Left kidney (tissue), 2 donors: ENCODE data around the gene INTS4. TPM values are rescaled to one million over a fixed set of nuclear protein-coding genes. Genes with fewer than 3 reads are reported as not detected.
"Not testable (repeated sequence)": the region's sequence is repeated elsewhere in the genome, so short reads cannot be mapped to it uniquely, and the experiment has no call there.

Source experiments
- DNase-seq: peaks from one replicate; pipeline ENCODE4 v3.0.0-alpha.2; 2013
- polyA plus RNA-seq: library from polyadenylated mRNA; unstranded; fragments of 120-200 nt; gene quantifications from one replicate; pipeline ENCODE4 v1.2.1, GENCODE V29; 2013; ENCODE audit not compliant: insufficient read length

Gene INTS4
- polyA plus RNA-seq, 1 donor: 53.6 TPM

DNA sequence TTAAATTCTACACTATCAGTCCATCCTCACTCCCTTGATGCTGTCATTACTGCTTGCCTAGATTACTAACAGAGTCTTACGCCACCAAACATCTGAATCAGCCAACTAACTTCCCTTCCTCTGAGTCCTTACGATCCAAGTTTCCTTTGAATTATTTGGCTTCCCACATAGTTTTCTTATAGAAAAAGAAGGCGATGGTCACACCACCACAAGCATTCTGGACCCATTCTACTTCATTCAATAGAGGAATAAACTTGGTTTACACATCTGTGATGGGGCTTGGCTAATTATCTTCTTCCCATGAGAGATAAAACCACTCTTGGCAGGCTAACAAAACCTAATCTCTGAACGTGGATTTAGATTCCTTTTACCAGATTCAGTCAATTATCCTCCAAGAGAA lies 35.0 kb downstream of the INTS4 start:
- DNase-seq: no peak

DNA sequence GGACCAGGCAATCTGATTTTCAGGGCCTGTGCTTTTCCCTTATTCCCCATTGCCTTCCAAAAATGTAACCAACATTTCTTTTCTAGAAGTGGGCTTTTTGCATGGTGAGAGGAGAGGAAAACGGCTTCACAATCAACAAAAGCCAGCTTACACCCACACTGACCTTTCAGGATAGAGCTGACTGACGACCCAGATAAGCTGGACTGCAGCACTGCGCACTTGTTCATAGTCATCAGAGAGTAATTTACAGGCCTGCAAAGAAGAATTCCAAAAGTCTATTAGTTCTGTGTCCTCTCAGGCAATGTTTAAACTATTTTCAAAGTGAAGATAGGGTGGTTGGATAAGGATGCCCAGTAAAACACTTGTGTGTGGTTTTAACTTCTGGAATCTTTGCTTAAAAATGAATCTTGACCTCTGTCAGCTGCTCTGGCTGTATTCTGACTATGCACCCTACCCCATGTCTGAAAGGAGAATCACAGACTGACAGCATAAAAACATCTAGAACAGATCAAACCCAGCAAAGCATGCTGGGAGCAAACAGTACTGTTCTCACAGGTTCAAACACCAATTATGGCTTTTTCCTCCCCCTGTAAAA lies 35.8 kb downstream of the INTS4 start:
- DNase-seq: not testable (repeated sequence)

DNA sequence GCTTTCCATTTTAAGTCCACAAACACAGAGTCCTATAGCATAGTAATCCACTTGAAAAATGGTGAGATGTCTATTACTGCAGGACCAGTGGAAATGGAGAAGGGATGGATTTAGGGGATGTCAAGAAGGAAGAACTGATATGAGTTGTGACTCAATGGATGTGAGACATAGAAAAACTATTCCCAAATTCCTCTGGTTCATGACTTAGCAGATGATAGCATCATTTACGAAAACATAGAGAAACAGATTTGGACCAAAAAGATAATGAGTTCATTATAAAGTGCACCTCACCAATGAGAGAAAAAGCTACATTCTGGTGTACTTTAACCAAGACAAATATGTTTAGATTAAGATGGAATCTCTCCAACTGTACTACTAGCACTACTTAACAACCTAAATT lies 51.2 kb downstream of the INTS4 start:
- not testable (repeated sequence) for DNase-seq

DNA sequence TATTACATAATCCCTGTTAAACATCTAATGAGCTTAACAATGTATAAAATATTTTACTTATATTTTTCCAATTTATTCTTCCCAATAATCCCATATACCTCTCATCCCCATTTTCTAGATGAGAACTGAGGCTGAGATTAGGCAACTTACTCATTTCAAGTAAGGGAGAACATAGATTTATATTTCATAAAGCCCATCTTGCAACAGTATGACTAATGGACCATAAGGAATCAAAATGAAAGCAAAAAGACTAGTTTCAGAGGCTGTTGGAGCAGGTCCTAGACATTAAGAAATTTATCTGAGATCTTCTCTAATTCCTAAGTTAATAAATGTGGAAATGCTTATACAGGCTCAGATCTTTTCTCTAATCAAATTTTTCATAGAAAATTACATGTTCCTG lies 52.0 kb downstream of the INTS4 start:
- not testable (repeated sequence) for DNase-seq

DNA sequence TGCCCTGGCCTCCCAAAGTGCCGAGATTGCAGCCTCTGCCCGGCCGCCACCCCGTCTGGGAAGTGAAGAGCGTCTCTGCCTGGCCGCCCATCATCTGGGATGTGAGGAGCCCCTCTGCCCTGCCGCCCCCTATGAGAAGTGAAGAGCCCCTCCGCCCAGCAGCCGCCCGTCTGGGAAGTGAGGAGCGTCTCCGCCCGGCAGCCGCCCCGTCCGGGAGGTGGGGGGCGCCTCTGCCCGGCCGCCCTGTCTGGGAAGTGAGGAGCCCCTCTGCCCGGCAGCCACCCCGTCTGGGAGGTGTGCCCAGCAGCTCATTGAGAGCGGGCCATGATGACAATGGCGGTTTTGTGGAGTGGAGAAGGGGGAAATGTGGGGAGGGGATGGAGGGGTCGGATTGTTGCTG lies 60.9 kb downstream of the INTS4 start:
- DNase-seq: not testable (repeated sequence)

DNA sequence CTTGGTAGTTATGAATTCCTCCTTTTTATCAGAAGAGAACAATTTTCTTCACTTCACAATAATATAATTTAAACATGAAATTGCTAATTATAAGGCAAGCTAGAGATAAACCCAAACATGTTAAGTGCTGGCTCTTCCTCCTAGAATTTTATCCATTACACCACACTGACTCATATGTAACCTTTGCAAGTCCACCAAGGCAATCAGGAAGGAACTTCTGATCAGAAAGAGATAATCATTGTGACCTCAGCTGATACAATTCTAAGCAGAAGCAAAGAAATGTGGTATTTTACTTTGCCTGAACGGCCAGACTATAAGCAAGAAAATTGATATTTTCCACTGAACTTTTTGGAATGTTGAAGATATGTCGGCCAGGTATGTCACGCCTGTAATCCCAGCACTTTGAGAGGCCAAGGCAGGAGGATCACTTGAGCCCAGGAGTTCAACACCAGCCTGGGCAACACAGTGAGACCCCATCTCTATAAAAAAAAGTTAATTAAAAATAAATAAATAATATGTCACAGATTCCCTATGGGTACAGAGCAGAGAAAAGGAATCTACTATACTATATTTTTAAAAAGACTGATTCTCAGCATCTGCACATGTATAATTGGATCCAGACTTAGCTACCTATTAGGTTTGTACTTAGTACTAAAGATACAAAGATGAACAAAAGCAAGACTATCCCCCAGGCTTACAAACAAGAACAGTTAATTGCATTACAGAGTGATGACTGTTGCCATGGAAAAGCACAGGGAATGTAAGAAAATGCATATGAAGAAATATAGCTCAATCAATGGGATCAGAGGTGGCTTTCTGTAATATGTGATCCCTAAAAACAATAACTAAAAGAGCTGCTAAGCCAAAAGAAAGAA lies 63.9 kb downstream of the INTS4 start:
- DNase-seq: not testable (repeated sequence)

DNA sequence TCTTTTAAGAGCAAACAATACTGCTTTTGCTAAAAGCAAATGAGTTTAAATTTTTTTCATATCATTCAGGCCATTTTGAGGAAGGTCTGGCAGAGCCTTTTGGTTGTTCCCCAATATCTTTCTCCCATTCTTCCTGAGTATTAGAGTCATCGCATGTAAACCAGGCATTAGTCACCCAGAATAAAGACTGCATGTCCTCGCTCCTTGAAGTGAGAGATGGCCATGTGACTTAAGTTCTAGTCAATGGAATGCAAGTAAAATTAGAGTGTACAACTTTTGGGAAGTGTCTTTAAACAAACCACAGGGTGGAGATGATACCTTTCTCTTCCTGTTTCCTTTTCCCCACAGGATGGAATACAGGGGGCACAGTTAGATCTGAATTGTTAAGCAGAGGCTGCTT lies 76.8 kb downstream of the INTS4 start:
- not testable (repeated sequence) for DNase-seq

DNA sequence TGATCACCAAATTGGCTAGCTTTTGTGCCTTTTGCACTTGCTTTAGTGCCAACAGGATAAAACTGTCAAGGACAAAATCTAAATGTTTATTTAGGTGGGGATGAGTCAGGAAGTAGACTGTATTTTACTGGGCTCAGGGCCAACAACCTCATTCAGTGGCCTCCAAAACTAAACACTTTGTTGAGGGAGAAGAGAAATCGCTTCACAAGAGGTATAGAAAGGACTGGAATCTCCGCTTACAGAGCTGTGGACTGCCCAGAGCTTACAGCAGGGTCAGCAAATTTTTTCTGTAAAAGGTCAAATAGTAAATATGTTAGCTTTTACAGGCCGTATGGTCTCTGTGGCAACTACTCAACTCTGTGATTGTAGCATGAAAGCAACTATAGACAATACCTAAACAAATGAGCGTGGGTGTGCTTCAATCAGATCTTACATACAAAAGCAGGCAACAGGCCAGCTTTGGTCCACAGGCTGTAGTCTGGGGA lies 80.1 kb downstream of the INTS4 start:
- DNase-seq: peak; percentile 14

DNA sequence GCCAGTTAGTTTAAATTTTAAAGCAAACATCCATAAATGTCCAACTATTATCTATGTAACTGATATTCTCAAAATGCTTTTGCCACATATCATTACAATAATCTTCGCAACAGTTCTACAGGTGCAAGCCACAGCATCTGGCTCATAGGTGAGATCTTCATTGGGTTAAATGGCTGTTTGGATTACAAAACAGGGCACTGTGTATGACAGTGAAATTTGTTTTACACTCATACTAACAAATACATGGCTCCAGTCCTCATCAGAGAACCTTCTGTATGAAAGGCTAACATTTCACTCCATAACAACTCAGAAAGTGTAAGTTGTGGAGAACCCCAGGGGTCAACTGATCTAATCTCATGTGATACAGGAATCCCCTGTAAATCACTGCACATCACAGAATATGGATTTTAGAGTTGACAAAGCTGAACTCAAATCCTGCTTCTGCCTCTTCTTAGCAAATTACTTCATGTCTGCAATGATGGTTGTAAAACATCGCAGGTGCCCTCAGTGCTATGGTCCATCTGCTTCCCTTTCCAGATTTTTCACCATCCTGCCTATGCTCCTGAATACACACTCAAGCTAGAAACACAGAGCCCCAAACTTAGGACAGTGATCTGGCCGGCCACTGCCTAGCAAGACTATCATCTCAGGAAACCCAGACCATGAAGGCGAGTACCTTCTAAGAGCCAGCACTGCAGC lies 80.7 kb downstream of the INTS4 start:
- not testable (repeated sequence) for DNase-seq

DNA sequence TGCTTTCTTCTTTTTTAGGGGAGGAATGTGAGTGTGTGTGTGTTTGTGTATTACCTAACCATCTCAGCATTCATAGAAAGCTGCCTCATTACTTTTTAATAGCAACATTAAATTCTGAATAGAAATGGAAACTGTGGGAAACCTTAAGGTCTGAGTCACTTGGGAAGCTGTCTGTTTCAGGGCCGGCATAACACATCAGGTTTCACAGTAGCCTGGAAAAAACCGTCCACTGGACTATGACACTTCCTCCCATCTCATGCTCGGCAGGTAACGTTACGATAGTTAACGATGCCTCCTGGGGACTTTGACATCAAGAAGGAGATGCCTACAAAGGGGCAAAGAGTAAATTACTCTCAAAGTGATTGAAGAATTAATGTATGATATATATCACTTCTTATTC lies 83.6 kb downstream of the INTS4 start:
- not testable (repeated sequence) for DNase-seq

DNA sequence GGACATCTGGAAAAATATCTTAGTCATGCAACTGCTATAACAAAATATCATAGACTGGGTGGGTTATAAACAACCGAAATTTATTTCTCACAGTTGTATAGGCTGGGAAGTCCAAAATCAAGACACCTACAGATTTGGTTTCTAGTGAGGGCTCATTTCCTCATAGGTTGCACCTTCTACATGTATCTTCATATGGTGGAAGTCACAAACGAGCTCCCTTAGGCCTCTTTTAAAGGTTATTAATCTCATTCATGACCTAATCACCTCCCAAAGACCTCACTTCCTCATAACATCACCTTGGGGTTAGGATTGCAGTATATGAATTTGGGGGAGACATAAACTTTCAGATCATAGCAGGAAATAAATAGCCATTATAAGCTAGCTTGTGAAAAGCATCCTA lies 85.2 kb downstream of the INTS4 start:
- DNase-seq: no peak

DNA sequence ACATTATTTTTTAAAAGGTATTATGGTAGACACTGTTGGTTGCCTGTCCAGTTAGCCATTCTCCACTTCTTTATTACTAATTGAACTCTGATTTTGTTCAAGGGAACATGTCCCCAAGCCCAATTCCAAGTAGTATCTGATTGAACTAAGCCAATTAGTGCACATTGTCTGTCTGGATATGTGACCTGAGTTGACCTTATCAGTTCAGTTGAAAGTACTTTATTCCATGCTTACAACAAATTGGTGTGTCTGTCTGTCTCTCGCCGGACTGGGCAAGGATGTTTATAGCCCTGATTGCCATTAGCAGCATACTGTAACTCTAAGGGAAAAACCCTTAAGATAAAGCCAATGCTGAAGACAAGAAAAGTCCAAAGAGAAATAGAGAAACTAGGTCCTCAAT lies 85.6 kb downstream of the INTS4 start:
- DNase-seq: no peak

DNA sequence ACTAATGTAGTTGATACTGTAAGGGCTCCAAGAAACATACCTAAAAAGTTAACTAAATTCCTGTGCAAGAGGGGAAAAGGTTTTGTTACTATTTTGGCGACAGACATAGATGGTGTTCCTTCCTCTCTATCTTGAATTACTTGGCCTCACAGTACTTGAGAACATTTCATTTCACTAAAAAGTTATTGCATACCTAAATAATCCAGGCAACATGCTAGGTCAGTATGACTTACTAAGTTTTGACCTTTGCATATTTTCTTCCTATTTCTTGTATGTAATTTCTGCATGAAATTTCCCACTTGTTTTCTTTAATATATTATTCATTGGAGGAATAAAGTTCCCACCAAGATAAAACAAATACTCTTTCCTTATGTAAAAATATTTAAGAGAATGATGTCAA lies 99.5 kb downstream of the INTS4 start:
- not testable (repeated sequence) for DNase-seq

DNA sequence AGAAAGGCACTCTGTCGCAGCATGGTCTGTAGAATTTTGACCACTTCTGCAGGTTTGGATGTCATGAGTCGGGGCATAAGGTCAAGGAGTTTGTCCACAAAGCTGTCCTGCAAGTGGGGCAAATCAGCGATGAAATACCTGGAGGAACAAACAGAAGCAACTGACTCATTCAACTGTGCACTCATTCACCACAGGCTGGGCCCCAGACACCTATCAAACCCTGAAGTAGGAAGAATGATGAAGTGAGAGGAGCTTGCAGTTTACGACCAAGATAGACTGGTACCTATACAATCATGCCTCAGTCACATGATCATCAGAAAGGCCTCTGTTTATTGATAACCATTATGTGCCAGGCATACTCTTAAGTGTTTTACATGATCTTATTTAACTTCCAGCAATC lies 102.8 kb downstream of the INTS4 start:
- not testable (repeated sequence) for DNase-seq

DNA sequence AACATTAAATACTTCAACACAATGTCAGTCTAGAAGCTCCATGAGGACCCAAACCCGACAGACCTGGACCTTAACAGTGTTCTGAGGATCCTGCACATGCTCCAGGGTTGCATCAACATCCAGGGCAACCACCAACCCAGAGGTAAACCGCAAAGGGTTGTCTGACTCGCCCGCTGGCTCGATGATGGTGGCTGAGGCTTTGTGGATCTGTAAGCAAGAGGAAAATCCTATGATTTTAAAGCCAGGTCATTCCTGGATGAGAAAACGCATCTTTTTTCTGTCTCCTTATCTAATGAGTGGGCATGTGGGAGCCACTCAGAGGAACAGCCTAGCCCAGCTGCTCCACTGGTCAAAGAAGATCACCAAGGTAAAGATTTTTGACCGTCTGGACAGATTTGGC lies 103.2 kb downstream of the INTS4 start:
- DNase-seq: not testable (repeated sequence)

DNA sequence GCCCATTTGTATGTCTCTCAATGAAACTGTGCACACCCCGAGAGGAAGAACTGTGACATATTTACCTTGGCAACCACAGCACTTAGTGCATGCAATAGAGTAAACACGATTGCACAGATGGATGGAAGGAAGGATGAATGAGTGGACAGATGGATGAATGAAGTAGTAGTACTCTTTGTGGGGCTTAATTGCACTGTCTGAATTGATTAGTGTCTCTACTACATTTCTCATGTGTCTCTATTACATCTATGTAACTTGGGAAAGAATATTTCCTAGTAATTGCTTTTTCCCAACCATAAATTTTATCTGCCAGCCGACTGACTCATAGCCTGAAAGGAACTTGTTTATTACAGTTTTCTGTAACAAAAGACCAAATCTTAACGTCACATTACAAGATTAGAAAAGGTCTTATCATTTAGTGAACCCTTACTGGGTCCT lies 103.8 kb downstream of the INTS4 start:
- not testable (repeated sequence) for DNase-seq

DNA sequence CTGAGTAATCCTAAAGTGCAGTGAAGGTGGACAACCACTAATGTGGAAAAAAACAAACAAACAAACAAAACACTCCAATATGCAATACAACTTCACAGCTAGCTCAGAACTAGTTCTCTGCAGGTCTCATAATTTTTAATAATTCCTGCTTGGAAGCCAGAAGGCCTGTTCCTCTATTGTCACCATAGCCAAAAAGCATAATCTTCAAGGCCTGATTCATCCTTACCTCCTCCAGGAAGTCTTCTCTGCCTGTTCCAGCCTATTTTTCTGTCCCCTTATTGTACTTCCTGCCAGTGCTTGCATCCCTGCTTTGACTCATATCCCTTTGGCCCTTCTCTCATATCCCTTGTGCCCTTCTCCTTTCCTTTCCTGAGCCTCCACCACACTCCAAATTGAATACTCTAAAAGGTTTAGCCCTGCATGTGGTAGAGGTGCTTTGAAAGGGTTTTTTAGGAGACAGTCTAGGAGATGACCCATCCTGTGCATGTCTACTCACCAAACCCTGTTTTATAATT lies 104.3 kb downstream of the INTS4 start:
- not testable (repeated sequence) for DNase-seq

DNA sequence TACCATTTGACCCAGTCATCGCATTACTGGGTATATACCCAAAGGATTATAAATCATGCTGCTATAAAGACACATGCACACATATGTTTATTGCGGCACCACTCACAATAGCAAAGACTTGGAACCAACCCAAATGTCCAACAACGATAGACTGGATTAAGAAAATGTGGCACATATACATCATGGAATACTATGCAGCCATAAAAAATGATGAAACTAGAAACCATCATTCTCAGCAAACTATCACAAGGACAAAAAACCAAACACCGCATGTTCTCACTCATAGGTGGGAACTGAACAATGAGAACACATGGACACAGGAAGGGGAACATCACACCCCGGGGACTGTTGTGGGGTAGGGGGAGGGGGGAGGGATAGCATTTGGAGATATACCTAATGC lies 105.4 kb downstream of the INTS4 start:
- DNase-seq: not testable (repeated sequence)

DNA sequence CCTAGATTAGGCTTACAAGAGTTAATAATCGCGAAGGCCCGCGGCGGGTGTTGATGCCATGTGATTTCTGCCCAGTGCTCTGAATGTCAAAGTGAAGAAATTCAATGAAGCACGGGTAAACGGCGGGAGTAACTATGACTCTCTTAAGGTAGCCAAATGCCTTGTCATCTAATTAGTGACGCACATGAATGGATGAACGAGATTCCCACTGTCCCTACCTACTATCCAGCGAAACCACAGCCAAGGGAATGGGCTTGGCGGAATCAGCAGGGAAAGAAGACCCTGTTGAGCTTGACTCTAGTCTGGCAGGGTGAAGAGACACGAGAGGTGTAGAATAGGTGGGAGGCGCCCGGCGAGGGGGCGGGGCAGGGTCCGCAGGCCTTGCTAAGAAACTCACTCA lies 108.1 kb downstream of the INTS4 start:
- no peak for DNase-seq

DNA sequence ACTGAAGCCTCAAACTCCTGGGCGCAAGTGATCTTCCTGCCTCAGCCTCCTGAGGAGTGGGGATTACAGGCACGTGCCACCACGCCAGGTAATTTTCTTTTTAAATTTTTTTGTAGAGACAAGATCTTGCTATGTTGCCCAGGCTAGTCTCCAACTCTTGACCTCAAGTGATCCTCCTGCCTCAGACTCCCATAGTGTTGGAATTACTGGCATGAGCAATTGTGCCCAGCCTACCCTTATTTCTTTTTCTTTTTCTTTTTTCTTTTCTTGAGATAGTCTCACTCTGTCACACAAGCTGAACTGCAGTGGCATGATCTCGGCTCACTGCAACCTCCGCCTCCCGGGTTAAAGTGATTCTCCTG lies 109.7 kb downstream of the INTS4 start:
- no peak for DNase-seq

DNA sequence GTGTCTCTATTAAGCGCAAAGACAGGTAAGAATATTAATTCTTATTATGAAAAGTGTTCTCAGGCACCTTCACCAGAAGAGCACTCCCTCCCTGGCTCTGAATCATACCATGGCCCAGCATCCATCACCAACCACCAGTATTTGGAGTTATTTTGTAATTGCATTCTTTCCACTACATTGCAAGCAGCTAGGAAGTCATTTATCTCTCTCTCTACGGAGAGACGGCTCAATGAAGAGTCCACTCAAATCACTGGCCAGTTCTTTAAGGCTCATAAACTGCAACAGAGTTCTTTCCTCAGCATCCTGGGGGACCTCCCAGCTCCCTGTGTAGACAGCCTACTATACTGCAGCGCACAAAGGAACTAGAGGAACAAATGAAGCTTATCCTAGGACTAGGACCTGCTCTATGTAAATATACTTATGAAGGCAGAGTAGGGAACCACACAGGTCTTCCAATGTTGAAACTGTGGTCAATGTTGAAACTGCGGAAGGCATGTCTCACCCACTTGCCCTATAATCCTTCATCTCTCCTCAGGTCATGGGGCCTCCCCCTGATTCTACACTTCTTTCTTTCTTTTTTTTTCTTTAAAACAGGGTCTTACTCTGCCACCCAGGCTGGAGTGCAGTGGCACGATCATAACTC lies 110.2 kb downstream of the INTS4 start:
- DNase-seq: no peak

DNA sequence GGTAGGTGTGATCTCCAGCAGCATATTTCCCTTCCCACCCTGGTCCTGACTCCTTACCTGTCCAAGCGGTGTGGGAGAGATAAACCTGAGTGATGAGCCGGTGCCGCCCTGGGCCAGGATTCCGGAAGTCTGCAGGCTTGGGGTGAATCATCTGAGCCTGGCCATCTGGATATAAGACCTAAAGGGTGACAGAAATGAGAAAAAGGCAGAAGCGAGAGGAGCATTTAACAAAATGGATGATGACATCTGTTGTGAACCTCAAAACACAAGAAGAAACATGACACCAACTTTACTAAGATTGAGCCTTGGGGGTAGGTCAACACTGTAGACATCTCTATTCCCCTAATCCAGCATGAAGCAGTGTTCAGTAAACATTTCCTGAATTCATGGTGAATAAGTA lies 110.7 kb downstream of the INTS4 start:
- DNase-seq: no peak
